Measurements from ENCODE around the gene TUBGCP2. TPM values are rescaled to one million over a fixed set of nuclear protein-coding genes. Genes with fewer than 3 reads are reported as not detected.
A peak's percentile ranks its signal among the peaks of the same experiment; 100 is the strongest.

Gene TUBGCP2
- total RNA-seq, 1 experiment from 2014 or later, result 52.4 TPM

DNA sequence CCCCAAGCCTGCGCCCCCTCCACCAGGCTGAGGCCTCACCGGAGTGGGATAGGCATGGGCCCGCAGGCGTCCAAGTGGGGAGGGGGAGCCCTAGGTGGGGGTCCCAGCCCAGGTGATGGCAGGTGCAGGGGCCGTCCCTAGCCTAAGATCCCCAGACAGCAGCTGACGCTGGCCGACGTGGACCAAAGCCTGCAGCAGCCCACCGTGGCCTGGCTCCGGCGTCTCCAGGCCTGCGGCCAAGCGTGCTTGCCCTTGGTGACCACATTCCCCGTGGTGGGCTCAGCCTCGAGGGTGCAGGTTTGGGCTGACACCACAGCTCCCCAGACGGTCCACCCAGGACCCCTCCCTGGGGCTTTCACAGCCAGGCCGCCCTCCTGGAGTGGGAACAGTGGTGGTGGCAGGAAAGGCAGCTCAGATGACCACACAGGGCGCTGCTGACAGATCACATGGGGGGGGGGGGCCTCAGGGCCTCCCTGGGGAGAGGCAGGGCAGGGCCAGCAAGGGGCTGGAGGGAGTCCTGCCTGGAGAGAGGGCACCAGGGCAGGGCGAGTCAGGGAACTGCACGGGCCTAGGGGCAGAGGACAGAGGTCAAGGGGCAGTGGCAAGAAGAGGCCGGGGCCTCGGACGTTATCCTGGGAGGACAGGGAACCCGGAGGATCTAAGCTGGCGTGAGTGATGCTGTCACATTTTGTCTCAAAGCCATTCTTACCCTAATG, 31.2 kb downstream of the TUBGCP2 start:
- Histone ChIP-seq H3K23me2 (ENCODE audit: insufficient read length, low read depth, low read length, poor library complexity, severe bottlenecking) (peaks cover 7% of the 10 kb centered on the region), H3T11ph (ENCODE audit: low read length) (no peak overlapping the region), H3K9me3 (ENCODE audit: control insufficient read depth, low read depth, low read length) (no peaks in the 10 kb centered on the region), H2BK5ac (ENCODE audit: insufficient read length, low read length) (no peak overlapping the region), H3K4me1 (ENCODE audit: insufficient read depth, low read length) (no peaks in the 10 kb centered on the region), H2BK20ac (ENCODE audit: low read depth, low read length, poor library complexity, severe bottlenecking) (no peak overlapping the region), H3K4ac (ENCODE audit: low read depth, low read length) (no peak overlapping the region), H3K14ac (ENCODE audit: insufficient read depth, low read length) (no peak overlapping the region), H2AFZ (ENCODE audit: low read length) (no peak overlapping the region), H2BK15ac (ENCODE audit: low read depth, low read length) (no peak overlapping the region), H4K20me1 (ENCODE audit: control insufficient read depth, insufficient read depth, insufficient read length) (no peaks in the 10 kb centered on the region), H4K8ac (replicated peaks; ENCODE audit: insufficient read length, low read depth, low read length) (no peak overlapping the region), H3K18ac (ENCODE audit: insufficient read length, low read depth, low read length) (no peak overlapping the region), H3K9ac (ENCODE audit: extremely low read depth, insufficient read length, low read length) (no peak overlapping the region), H3K79me1 (ENCODE audit: insufficient read depth, low read depth, low read length, poor library complexity, severe bottlenecking) (no peaks in the 10 kb centered on the region), H3K23ac (ENCODE audit: insufficient read length, low read depth, low read length) (no peak overlapping the region), H3K27ac (ENCODE audit: insufficient read length, low read depth, low read length) (no peak overlapping the region), H3K27me3 (ENCODE audit: insufficient read depth, low read length) (no peaks in the 10 kb centered on the region; the same call in 1 of the 2 replicates), H2BK120ac (ENCODE audit: low read depth, low read length, poor library complexity, severe bottlenecking) (no peak overlapping the region), H3K56ac (ENCODE audit: insufficient read length, low read depth, low read length) (no peak overlapping the region), H2BK12ac (ENCODE audit: insufficient read length, low read depth, low read length) (no peak overlapping the region), H3K79me2 (ENCODE audit: insufficient read depth, low read length) (no peaks in the 10 kb centered on the region), H2AK5ac (ENCODE audit: insufficient read length, low read length) (no peak overlapping the region), H4K5ac (ENCODE audit: insufficient read length, low read depth, low read length) (no peak overlapping the region), H4K91ac (ENCODE audit: insufficient read length, low read depth, low read length) (no peak overlapping the region), H3K4me2 (ENCODE audit: insufficient read depth, insufficient read length, low read length) (peak overlapping the region; percentile 37)
- H3K4me3 Mint-ChIP-seq, result no peak overlapping the region; a peak in 1 of 5 replicates
- DNase-seq, result no peak
- TF ChIP-seq, protein P1, sequence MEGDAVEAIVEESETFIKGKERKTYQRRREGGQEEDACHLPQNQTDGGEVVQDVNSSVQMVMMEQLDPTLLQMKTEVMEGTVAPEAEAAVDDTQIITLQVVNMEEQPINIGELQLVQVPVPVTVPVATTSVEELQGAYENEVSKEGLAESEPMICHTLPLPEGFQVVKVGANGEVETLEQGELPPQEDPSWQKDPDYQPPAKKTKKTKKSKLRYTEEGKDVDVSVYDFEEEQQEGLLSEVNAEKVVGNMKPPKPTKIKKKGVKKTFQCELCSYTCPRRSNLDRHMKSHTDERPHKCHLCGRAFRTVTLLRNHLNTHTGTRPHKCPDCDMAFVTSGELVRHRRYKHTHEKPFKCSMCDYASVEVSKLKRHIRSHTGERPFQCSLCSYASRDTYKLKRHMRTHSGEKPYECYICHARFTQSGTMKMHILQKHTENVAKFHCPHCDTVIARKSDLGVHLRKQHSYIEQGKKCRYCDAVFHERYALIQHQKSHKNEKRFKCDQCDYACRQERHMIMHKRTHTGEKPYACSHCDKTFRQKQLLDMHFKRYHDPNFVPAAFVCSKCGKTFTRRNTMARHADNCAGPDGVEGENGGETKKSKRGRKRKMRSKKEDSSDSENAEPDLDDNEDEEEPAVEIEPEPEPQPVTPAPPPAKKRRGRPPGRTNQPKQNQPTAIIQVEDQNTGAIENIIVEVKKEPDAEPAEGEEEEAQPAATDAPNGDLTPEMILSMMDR (conservative IDR thresholded peaks at IDR 0.05), result no peak
- H3K4me1 Mint-ChIP-seq, result peaks cover 3 to 7% of the 10 kb centered on the region in 2 experiments; a peak in 3 of 4 replicates
- H3K36me3 Mint-ChIP-seq (ENCODE audit: insufficient read depth in 1 of 3, low read depth in 3 of 3), result peaks cover 3 to 17% (median 11%) of the 10 kb centered on the region in 3 experiments; a peak in 6 of 7 replicates
- no peaks in the 10 kb centered on the region for H3K9me3 Mint-ChIP-seq
- no CpG with 5 or more reads among the region's 25 CpGs for WGBS (ENCODE audit: extremely low coverage, insufficient read length, low lambda C conversion rate)
- H3K27me3 Mint-ChIP-seq (ENCODE audit: low read depth), result peaks cover 11% of the 10 kb centered on the region
- H3K27ac Mint-ChIP-seq, result peak overlapping the region in 1 of 3 experiments; percentile 48; a peak in 1 of 7 replicates

Measured in H9 (cell line).